H54 (cell line): ENCODE data around the gene CROT.

Source experiments
- DNase-seq: peaks from one replicate; pipeline ENCODE4 v3.0.0; 2011; ENCODE audit warnings: low spot score, mixed read lengths; ENCODE audit not compliant: insufficient read length
- FAIRE-seq: peaks from 3 replicates; lab custom pipeline; 2011; peaks lifted over from hg19 to GRCh38; lab: Jason Lieb, UNC
- POLR2A ChIP-seq: IDR thresholded peaks from 2 replicates; pipeline ENCODE4 v1.6.1; 2011; ENCODE audit warnings: low read depth, mild to moderate bottlenecking, low read length

CROT gene

GRCh38 chr7:87356448-87356847 lies 11.0 kb downstream of the CROT start:
- FAIRE-seq (no peak), DNase-seq (no peak)
- TF ChIP-seq POLR2A, result no peak

- FAIRE-seq (no peak), DNase-seq (no peak)
- no peak for TF ChIP-seq POLR2A
These were observed 13.9 kb downstream of the CROT start for GRCh38 chr7:87359366-87359765.

- FAIRE-seq (no peak), DNase-seq (no peak)
- TF ChIP-seq POLR2A, result no peak
These were observed 15.9 kb downstream of the CROT start for GRCh38 chr7:87361320-87361719.

- no peak for DNase-seq
- no peak for FAIRE-seq
- TF ChIP-seq POLR2A, result no peak
These were observed 17.9 kb downstream of the CROT start for GRCh38 chr7:87363342-87363741.

GRCh38 chr7:87364246-87364645 lies 18.8 kb downstream of the CROT start:
- no peak for FAIRE-seq
- DNase-seq, result no peak
- TF ChIP-seq POLR2A, result no peak

GRCh38 chr7:87369216-87369615 lies 23.8 kb downstream of the CROT start:
- FAIRE-seq (no peak), DNase-seq (no peak)
- TF ChIP-seq POLR2A, result no peak

- TF ChIP-seq POLR2A, result no peak
- no peak for DNase-seq
- FAIRE-seq, result peak; percentile 30
These were observed 25.3 kb downstream of the CROT start for GRCh38 chr7:87370660-87371180.

- no peak for DNase-seq
These were observed 30.4 kb downstream of the CROT start for GRCh38 chr7:87375662-87376435.

GRCh38 chr7:87380905-87381304 lies 35.4 kb downstream of the CROT start:
- DNase-seq, result no peak
- FAIRE-seq, result no peak
- TF ChIP-seq POLR2A, result no peak

More at GRCh38 chr7:87375662-87376435, 30.4 kb downstream of the CROT start:
- no peak for TF ChIP-seq POLR2A
- FAIRE-seq, result no peak

GRCh38 chr7:87391020-87391701 lies 45.7 kb downstream of the CROT start:
- no peak for TF ChIP-seq POLR2A
- FAIRE-seq (no peak), DNase-seq (no peak)

- FAIRE-seq, result no peak
- TF ChIP-seq POLR2A, result no peak
- DNase-seq, result no peak
These were observed 50.1 kb downstream of the CROT start for GRCh38 chr7:87395442-87396020.

- TF ChIP-seq POLR2A, result no peak
- peak; percentile 20 for FAIRE-seq
- peak; percentile 2 for DNase-seq
These were observed 53.0 kb downstream of the CROT start for GRCh38 chr7:87398446-87398845.

- no peak for TF ChIP-seq POLR2A
- DNase-seq (no peak), FAIRE-seq (no peak)
These were observed 59.2 kb downstream of the CROT start for GRCh38 chr7:87404674-87405073.

GRCh38 chr7:87411186-87411585 lies 65.7 kb downstream of the CROT start:
- TF ChIP-seq POLR2A, result no peak
- FAIRE-seq (no peak), DNase-seq (no peak)

GRCh38 chr7:87413029-87413428 lies 67.6 kb downstream of the CROT start:
- FAIRE-seq (no peak), DNase-seq (no peak)
- TF ChIP-seq POLR2A, result no peak
